ENCODE data around the gene TTLL5. TPM values are rescaled to one million over a fixed set of nuclear protein-coding genes. Genes with fewer than 3 reads are reported as not detected.

The TTLL5 gene
- 10 to 100 TPM; 14.2 to 27.1 (median 21.2) TPM for total RNA-seq

- H3K4me3 ChIP-seq: peak within 1 kb of the TSS; percentile 74 to 91 (median 90)
- peaks cover 0 to 46% (median 3%) of the 10 kb centered on the region in 3 donors for H3K36me3 ChIP-seq
- H3K27ac ChIP-seq: peak within 1 kb of the TSS; percentile 83 to 92 (median 90)
- H3K27me3 ChIP-seq: no peaks in the 10 kb centered on the region
- H3K9me3 ChIP-seq: no peaks in the 10 kb centered on the region
- TF ChIP-seq POLR2A (IDR thresholded peaks at IDR 0.05): peak in 3 of 4 donors; percentile 30 to 75 (median 74)
- peak in 1 of 6 experiments; percentile 5 for TF ChIP-seq CTCF (IDR thresholded peaks at IDR 0.05)
- intact Hi-C loops (cut with DNase I): no loop called here
- peaks cover 12 to 36% (median 13%) of the 10 kb centered on the region in 3 donors for H3K4me1 ChIP-seq
- peak; percentile 94 for DNase-seq
- 0 to 1% methylated on average over 29 to 34 of the region's 60 CpGs for WGBS, 2 donors
Observed at GRCh38 chr14:75660630-75661498, at the start of gene TTLL5, which contains the start of gene ERG28. Gene TTLL5 (plus strand): TSS chr14:75661246. CDS start chr14:75663150, 1,904 bp downstream. Gene ERG28 (minus strand): TSS chr14:75660876. CDS start chr14:75657502, 3,374 bp downstream.

GRCh38 chr14:75612157-75612556 is 48.9 kb upstream of the TTLL5 start:
- no peak for DNase-seq
- no peak overlapping the region for H3K4me3 ChIP-seq
- peaks cover 0 to 6% (median 3%) of the 10 kb centered on the region in 3 donors for H3K9me3 ChIP-seq
- intact Hi-C loops (cut with DNase I): no loop called here
- TF ChIP-seq POLR2A (IDR thresholded peaks at IDR 0.05) (no peak), CTCF (IDR thresholded peaks at IDR 0.05) (no peak)
- H3K36me3 ChIP-seq: no peaks in the 10 kb centered on the region
- WGBS, 2 donors: 81 to 88% methylated on average over 4 of the region's 4 CpGs
- H3K27me3 ChIP-seq: no peaks in the 10 kb centered on the region
- H3K4me1 ChIP-seq: peaks cover 14 to 28% (median 15%) of the 10 kb centered on the region in 3 donors
- no peak overlapping the region for H3K27ac ChIP-seq

GRCh38 chr14:75614179-75614578 is 46.9 kb upstream of the TTLL5 start:
- WGBS, 2 donors: 63% methylated on average over 4 of the region's 4 CpGs
- no peak overlapping the region for H3K4me3 ChIP-seq
- no peaks in the 10 kb centered on the region for H3K9me3 ChIP-seq
- DNase-seq: no peak
- H3K27me3 ChIP-seq: no peaks in the 10 kb centered on the region
- H3K4me1 ChIP-seq: peaks cover 14 to 22% (median 15%) of the 10 kb centered on the region in 3 donors
- intact Hi-C loops (cut with DNase I): no loop called here
- no peak for TF ChIP-seq CTCF (IDR thresholded peaks at IDR 0.05)
- no peak for TF ChIP-seq POLR2A (IDR thresholded peaks at IDR 0.05)
- peak overlapping the region in 2 of 4 donors; percentile 18 to 50 for H3K27ac ChIP-seq
- H3K36me3 ChIP-seq: no peaks in the 10 kb centered on the region

GRCh38 chr14:75615200-75615599 is 45.8 kb upstream of the TTLL5 start:
- peak overlapping the region in 2 of 4 donors; percentile 18 to 50 for H3K27ac ChIP-seq
- H3K9me3 ChIP-seq: no peaks in the 10 kb centered on the region
- H3K27me3 ChIP-seq: no peaks in the 10 kb centered on the region
- peaks cover 7 to 21% (median 7%) of the 10 kb centered on the region in 3 donors for H3K4me1 ChIP-seq
- WGBS, 2 donors: 50 to 75% methylated on average over 4 of the region's 4 CpGs
- H3K4me3 ChIP-seq: no peak overlapping the region
- H3K36me3 ChIP-seq: no peaks in the 10 kb centered on the region
- no peak for TF ChIP-seq POLR2A (IDR thresholded peaks at IDR 0.05)
- TF ChIP-seq CTCF (IDR thresholded peaks at IDR 0.05): no peak
- intact Hi-C loops (cut with DNase I): no loop called here
- no peak for DNase-seq

- intact Hi-C loops (cut with DNase I): no loop called here
Observed at GRCh38 chr14:75619548-75619947, 41.5 kb upstream of the TTLL5 start.

More at GRCh38 chr14:75619548-75619947, 41.5 kb upstream of the TTLL5 start:
- Histone ChIP-seq H3K27ac (no peak overlapping the region), H3K4me3 (no peak overlapping the region), H3K27me3 (no peaks in the 10 kb centered on the region), H3K9me3 (no peaks in the 10 kb centered on the region), H3K36me3 (no peaks in the 10 kb centered on the region), H3K4me1 (peaks cover 0 to 13% (median 0%) of the 10 kb centered on the region in 3 donors)
- no peak for TF ChIP-seq POLR2A (IDR thresholded peaks at IDR 0.05)
- no peak for TF ChIP-seq CTCF (IDR thresholded peaks at IDR 0.05)
- no peak for DNase-seq
- 80 to 100% methylated on average over 1 of the region's 1 CpG for WGBS, 2 donors
